ENCODE measurements around the gene SYNPR.

The SYNPR gene

DNA sequence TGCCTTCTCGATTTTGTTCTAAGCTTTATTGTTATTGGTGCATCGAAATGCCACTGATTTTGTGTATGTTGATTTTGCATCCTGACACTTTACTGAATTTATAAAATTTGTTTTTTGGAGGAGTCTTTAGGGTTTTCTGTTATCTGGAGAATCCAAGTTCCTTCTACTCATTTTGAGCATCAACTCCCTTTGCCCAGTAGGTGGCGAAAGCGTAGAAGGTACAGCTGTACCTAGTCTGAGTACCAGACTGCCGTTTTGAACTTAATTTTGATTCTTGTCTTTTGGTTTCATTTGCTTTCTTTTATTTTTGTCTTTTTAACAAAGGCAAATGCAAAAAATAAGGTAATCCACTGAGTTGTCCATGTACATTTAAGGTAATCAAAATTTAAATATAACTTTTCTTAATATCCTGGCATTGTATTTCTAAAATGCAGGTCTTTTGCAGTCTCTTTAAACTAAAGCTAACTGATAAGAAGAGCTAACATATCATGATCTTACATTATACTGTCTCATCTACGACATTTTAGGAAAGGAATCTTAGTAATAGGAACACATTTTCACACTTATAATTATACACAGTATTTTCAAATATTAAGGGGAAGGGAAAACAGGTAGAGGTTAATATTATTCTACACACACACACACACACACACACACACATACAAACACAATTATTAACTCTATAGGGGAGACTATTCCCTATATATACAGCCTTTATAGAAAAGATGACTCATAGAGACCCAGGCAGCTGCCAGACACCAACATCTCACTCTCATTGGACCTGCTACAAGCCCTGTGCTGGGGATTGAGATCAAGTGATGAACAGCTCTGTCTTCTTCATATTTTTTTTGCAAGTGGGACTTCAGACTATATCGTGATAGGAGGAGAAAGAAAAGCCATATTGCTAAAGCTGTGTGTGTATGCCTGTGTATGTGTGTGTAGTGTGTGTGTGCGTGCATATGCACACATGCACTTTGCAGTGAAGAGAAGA, 71.8 kb downstream of the SYNPR start:
- TF ChIP-seq, protein P1, sequence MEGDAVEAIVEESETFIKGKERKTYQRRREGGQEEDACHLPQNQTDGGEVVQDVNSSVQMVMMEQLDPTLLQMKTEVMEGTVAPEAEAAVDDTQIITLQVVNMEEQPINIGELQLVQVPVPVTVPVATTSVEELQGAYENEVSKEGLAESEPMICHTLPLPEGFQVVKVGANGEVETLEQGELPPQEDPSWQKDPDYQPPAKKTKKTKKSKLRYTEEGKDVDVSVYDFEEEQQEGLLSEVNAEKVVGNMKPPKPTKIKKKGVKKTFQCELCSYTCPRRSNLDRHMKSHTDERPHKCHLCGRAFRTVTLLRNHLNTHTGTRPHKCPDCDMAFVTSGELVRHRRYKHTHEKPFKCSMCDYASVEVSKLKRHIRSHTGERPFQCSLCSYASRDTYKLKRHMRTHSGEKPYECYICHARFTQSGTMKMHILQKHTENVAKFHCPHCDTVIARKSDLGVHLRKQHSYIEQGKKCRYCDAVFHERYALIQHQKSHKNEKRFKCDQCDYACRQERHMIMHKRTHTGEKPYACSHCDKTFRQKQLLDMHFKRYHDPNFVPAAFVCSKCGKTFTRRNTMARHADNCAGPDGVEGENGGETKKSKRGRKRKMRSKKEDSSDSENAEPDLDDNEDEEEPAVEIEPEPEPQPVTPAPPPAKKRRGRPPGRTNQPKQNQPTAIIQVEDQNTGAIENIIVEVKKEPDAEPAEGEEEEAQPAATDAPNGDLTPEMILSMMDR (IDR thresholded peaks at IDR 0.05; ENCODE audit: low read length, missing control alignments), result peak; percentile 95
- no peak overlapping the region for H3K4me3 ChIP-seq (replicated peaks; ENCODE audit: low read depth, low read length)
- DNase-seq (ENCODE audit: low read depth), result peak; percentile 80

DNA sequence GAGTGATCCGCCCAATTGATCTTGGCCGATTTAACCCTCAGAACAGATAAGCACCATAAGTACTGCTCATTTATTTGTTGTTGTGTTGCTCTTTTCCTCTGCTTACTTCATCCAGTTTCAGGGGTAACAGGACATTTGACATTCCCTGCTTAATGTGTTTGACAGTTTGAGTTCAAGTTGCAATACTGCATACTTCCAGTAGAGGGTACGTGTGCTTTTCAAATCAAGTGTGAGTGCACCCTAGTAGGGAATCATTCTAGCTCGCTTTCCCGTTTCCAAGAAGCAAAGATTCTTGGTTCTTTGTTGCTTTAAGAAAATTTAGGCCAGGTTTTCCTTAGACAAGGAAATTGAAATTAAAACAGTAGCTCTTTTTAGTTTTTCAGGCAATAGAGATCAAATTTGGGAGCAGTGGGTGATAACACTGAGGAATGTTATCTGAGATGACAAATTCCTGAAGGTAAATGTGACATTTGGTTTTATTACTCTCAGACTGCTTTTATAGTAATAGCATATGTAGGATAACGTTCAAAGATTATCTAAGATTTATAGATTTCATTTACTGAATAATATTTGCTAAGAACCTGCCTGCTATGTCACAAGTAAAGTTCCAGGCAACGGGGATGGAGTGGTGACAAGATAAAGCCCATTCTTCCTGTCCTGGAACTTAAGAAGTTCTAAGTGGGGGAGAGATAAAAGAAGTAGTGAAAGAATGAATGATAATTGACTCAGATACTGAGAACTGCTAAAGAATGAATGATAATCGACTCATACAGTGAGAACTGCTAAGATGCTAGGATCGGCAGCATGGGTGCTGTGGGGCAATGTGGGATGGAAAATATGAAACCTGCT, 73.3 kb downstream of the SYNPR start:
- DNase-seq (ENCODE audit: low read depth), result peak; percentile 82
- no peak overlapping the region for H3K4me3 ChIP-seq (replicated peaks; ENCODE audit: low read depth, low read length)
- TF ChIP-seq, protein P1 (IDR thresholded peaks at IDR 0.05; ENCODE audit: low read length, missing control alignments), result peak; percentile 95

DNA sequence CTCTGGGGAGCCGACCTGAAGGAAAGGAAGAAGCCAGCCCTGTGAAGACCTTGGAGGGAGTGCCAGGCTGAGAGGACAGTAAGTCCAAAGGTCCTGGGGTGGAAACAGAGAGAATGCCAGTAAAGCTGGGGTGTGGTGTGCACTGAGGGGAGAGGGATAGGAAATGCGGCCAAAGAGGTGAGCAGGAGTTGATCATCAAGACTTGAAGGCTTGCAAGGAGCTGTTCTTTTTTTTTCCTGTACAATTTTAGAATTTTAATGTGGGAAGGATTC, 73.8 kb downstream of the SYNPR start:
- DNase-seq (ENCODE audit: low read depth), result no peak
- TF ChIP-seq, protein P1 (IDR thresholded peaks at IDR 0.05; ENCODE audit: low read length, missing control alignments), result no peak
- no peak overlapping the region for H3K4me3 ChIP-seq (replicated peaks; ENCODE audit: low read depth, low read length)

DNA sequence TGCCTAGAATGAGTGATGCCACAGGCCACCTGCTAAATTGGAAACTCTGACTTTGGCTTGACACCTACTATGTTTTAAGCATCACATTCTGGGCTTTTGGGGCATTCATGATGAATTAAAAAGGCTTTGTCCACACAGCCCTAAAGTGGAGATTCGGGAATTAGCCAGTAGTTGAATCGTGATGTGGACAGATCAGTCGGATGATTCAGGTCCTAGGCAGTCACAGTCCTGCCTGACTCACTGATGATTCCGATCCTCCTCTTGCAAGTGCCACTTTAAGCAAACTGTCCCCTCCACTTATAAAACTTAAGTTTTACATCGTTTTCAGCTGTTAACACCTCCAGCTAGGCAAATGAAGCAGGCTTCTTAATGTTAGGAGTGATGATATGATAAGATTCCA, 75.3 kb downstream of the SYNPR start:
- TF ChIP-seq, protein P1 (IDR thresholded peaks at IDR 0.05; ENCODE audit: low read length, missing control alignments), result no peak
- peak; percentile 23 for DNase-seq (ENCODE audit: low read depth)
- no peak overlapping the region for H3K4me3 ChIP-seq (replicated peaks; ENCODE audit: low read depth, low read length)

DNA sequence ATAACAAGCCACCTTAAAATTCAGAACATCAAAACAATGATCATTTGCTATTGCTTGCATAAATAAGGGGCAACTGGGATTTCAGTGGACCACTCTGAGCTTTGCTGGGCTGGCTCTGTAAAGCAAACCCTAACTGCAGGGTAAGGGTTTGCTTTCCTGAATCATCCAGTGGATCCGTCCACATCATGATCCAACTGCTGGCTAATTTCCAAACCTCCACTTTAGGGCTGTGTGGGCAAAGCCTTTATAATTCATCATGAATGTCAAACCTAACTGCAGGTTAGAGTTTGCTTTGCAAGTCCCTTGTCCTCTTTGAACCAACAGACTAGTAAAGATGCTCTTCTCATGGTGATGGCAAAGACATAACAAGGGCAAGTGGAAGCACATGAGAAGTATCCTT, 76.1 kb downstream of the SYNPR start:
- DNase-seq (ENCODE audit: low read depth), result no peak
- no peak overlapping the region for H3K4me3 ChIP-seq (replicated peaks; ENCODE audit: low read depth, low read length)
- TF ChIP-seq, protein P1 (IDR thresholded peaks at IDR 0.05; ENCODE audit: low read length, missing control alignments), result no peak

DNA sequence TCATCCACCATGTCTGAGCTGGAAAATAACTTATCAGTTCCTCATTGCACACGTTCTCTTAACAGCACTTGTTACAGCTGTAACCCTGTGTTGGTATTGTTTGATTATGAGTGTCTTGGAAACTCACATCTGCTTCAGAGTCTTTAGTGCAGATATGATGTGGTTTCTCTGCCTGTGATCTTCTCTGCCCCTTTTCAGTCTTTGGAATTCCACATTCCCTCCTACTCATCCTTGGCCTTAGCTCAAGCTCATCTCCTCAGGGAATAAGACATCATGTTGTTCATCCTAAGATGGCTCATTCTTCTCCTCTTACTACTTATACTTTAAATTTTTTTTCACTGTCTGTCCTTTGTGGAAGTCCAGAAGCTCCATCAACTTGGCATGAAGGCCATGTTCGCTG, 77.7 kb downstream of the SYNPR start:
- DNase-seq (ENCODE audit: low read depth), result no peak
- TF ChIP-seq, protein P1 (IDR thresholded peaks at IDR 0.05; ENCODE audit: low read length, missing control alignments), result no peak
- no peak overlapping the region for H3K4me3 ChIP-seq (replicated peaks; ENCODE audit: low read depth, low read length)
